Measurements from ENCODE around the gene PTPRC. TPM values are rescaled to one million over a fixed set of nuclear protein-coding genes. Genes with fewer than 3 reads are reported as not detected.

Gene PTPRC
- total RNA-seq, 1 donor from 2014 or later = not detected

DNA sequence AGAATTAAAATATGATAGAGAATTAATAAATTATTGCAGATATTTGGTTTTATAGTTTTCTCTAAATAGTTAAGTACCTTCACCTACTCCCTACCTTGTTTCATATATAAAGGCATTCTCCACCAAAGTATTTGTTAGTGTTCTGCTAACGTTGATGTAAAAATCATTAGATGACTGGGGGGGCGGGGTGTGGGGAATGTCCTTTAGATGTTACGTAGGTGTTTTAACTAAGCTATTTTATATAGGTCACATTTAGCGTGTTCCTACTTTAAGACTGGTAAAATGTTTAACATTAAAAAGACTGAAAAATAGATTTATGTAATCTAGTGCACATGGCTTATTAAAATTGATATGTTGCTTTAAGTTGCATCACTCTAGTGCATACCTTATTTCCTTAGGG is 48.6 kb downstream of the PTPRC start:
- no peak overlapping the region for H3K4me3 Mint-ChIP-seq
- DNase-seq (ENCODE audit: low read depth, low spot score) = no peak
- no peak for TF ChIP-seq CTCF (conservative IDR thresholded peaks at IDR 0.05)

DNA sequence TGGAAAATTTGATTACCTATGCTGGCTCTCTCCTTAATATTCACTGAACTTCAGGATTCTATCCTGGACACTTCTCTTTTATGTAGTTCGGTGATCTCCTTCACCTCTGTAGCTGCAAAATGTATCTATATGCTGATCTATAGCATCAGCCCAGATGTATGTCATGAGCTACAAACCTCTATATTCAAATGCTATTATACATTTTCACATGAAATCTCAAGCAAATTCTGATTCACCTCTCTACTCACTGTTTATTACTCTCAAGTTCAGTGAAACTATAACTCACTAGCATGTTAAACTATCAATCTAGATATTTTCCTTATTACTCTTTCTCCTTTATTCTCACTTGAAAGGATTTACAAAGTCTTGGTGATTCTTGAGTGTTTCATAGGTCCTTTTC is 52.2 kb downstream of the PTPRC start:
- Mint-ChIP-seq H3K27ac (ENCODE audit: unreplicated experiment) (no peak overlapping the region), H3K9me3 (no peaks in the 10 kb centered on the region), H3K27me3 (ENCODE audit: low read depth) (no peaks in the 10 kb centered on the region), H3K4me1 (no peaks in the 10 kb centered on the region), H3K4me3 (no peak overlapping the region), H3K36me3 (ENCODE audit: low read depth) (no peaks in the 10 kb centered on the region)
- no peak for DNase-seq (ENCODE audit: low read depth, low spot score)
- TF ChIP-seq CTCF (conservative IDR thresholded peaks at IDR 0.05) = no peak

More for the DNA sequence above, 48.6 kb downstream of the PTPRC start:
- Mint-ChIP-seq H3K36me3 (ENCODE audit: low read depth) (no peaks in the 10 kb centered on the region), H3K27me3 (ENCODE audit: low read depth) (no peaks in the 10 kb centered on the region), H3K9me3 (no peaks in the 10 kb centered on the region), H3K4me1 (peaks cover 10% of the 10 kb centered on the region), H3K27ac (ENCODE audit: unreplicated experiment) (no peak overlapping the region)

GRCh38 chr1:198693321-198693720 is 54.5 kb downstream of the PTPRC start:
- H3K27me3 Mint-ChIP-seq (ENCODE audit: low read depth) = no peaks in the 10 kb centered on the region
- no peaks in the 10 kb centered on the region for H3K9me3 Mint-ChIP-seq
- no peaks in the 10 kb centered on the region for H3K36me3 Mint-ChIP-seq (ENCODE audit: low read depth)
- H3K4me3 Mint-ChIP-seq = no peak overlapping the region
- TF ChIP-seq CTCF (conservative IDR thresholded peaks at IDR 0.05) = no peak
- no peaks in the 10 kb centered on the region for H3K4me1 Mint-ChIP-seq
- DNase-seq (ENCODE audit: low read depth, low spot score) = no peak
- H3K27ac Mint-ChIP-seq (ENCODE audit: unreplicated experiment) = no peak overlapping the region

DNA sequence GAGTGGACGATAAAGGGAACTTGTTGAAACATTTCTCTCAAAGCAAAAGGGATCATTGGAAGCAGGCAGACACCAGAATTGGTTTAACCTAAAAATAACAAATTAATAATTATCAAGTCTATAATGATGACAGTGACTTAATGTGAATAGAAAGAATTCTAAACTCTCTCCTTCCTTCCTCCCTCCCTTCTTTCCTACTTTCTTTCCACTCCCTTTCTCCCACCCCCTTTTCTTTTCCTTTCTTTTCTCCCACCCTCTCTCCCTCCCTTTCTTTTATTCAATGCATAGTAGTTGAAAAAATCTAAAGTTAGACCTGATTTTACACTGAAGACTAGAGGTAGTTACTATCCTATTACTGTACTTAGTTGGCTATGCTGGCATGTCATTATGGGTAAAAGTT is 55.7 kb downstream of the PTPRC start:
- Mint-ChIP-seq H3K36me3 (ENCODE audit: low read depth) (no peaks in the 10 kb centered on the region), H3K27ac (ENCODE audit: unreplicated experiment) (no peak overlapping the region), H3K4me3 (no peak overlapping the region), H3K27me3 (ENCODE audit: low read depth) (peaks cover 2% of the 10 kb centered on the region), H3K4me1 (peaks cover 3% of the 10 kb centered on the region), H3K9me3 (no peaks in the 10 kb centered on the region)
- DNase-seq (ENCODE audit: low read depth, low spot score) = no peak
- no peak for TF ChIP-seq CTCF (conservative IDR thresholded peaks at IDR 0.05)

DNA sequence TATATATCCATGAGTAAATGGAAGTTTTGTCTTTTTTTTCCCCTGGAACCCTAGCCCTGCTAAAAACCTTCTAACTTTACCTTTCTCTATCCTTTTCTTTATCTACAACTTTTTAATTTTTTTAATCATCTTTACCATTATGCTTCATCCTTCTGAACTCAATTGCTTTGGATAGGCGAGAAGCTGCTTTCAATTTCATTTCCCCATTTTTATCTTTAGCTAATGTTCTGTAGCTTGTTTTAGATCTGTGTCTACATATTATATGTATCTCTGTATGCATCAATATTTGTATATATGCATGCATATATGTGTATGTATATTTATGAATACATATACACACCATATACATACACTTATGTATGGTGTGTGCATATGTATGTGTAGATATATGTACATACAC is 57.4 kb downstream of the PTPRC start:
- no peak for TF ChIP-seq CTCF (conservative IDR thresholded peaks at IDR 0.05)
- Mint-ChIP-seq H3K36me3 (ENCODE audit: low read depth) (no peaks in the 10 kb centered on the region), H3K4me3 (no peak overlapping the region), H3K4me1 (peaks cover 13% of the 10 kb centered on the region), H3K27me3 (ENCODE audit: low read depth) (peaks cover 9% of the 10 kb centered on the region), H3K27ac (ENCODE audit: unreplicated experiment) (no peak overlapping the region), H3K9me3 (no peaks in the 10 kb centered on the region)
- DNase-seq (ENCODE audit: low read depth, low spot score) = no peak
